Panc1 (cell line): ENCODE measurements around the gene TMEM101. TPM values are rescaled to one million over a fixed set of nuclear protein-coding genes. Genes with fewer than 3 reads are reported as not detected.

Experiments
- ATAC-seq: fragments of 200-7000 bp; cut with Tn5 transposase; 2 replicates; pipeline ENCODE4 v1.9.1; 2020; ENCODE audit warnings: mild to moderate bottlenecking, moderate library complexity
- BruUV-seq: library from RNA; stranded (reverse); fragments of 400-500 nt; replicated peaks from 2 replicates; lab custom pipeline; 2021; lab: Mats Ljungman, UMichigan
- CTCF ChIA-PET: fragments of 300-600 bp; sonication (Branson Sonifier 250); formaldehyde crosslinking; loops from one replicate; lab custom pipeline; 2022; ENCODE audit warnings: antibody characterized with exemption; lab: Charles Lee
- POLR2A ChIA-PET: fragments of 300-600 bp; sonication (Branson Sonifier 250); formaldehyde crosslinking; loops from one replicate; lab custom pipeline; 2022; ENCODE audit warnings: antibody characterized with exemption; lab: Charles Lee
- DNase-seq: peaks from one replicate; pipeline ENCODE4 v3.0.0-alpha.2; 2010; ENCODE audit warnings: low read depth, low spot score
- H3K27ac ChIP-seq: 2 replicates; pipeline ENCODE4 v1.5.1; 2011; ENCODE audit warnings: mild to moderate bottlenecking, low read length, inconsistent platforms
- H3K27me3 ChIP-seq: fragments of 200-500 bp; sonication (Bioruptor generic); 2 replicates; pipeline ENCODE4 v1.6.0; 2014; ENCODE audit warnings: low read length, inconsistent platforms; ENCODE audit not compliant: control insufficient read depth, insufficient read depth
- H3K36me3 ChIP-seq: fragments of 200-500 bp; sonication (Bioruptor generic); 2 replicates; pipeline ENCODE4 v1.5.1; 2014; ENCODE audit warnings: inconsistent platforms, mild to moderate bottlenecking, low read length, moderate library complexity; ENCODE audit not compliant: control insufficient read depth, insufficient read depth
- H3K4me1 ChIP-seq: 2 replicates; pipeline ENCODE4 v1.5.1; 2011; ENCODE audit warnings: inconsistent platforms, mild to moderate bottlenecking, low read length, moderate library complexity; ENCODE audit not compliant: control insufficient read depth, insufficient read depth
- H3K4me3 ChIP-seq, 2 experiments: 2 replicates each; pipeline ENCODE4 v1.5.1; 2011 to 2012; ENCODE audit warnings: low read depth in 2 of 2, low read length in 2 of 2, mild to moderate bottlenecking in 2 of 2, inconsistent platforms in 1 of 2, moderate library complexity in 1 of 2
- H3K9me3 ChIP-seq: fragments of 200-500 bp; sonication (Bioruptor generic); 2 replicates; pipeline ENCODE4 v1.5.1; 2014; ENCODE audit warnings: low read depth, mild to moderate bottlenecking, inconsistent platforms, low read length, moderate library complexity; ENCODE audit not compliant: control insufficient read depth, insufficient read depth
- CTCF ChIP-seq: fragments of 450-650 bp; IDR thresholded peaks from 2 replicates; pipeline ENCODE4 v1.5.1; 2017; ENCODE audit warnings: mild to moderate bottlenecking
- POLR2AphosphoS5 ChIP-seq: IDR thresholded peaks from 2 replicates; pipeline ENCODE4 v1.6.1; 2012; ENCODE audit warnings: mild to moderate bottlenecking, low read depth, low read length, moderate library complexity
- REST ChIP-seq, 2 experiments: IDR thresholded peaks; 2 replicates each; pipeline ENCODE4 v1.6.1; 2011 to 2012; ENCODE audit warnings: low read depth in 2 of 2, control low read depth in 1 of 2, low read length in 1 of 2, mild to moderate bottlenecking in 1 of 2, moderate library complexity in 1 of 2; ENCODE audit not compliant: insufficient read depth in 1 of 2
- SIN3A ChIP-seq: IDR thresholded peaks from 2 replicates; pipeline ENCODE4 v1.6.1; 2012; ENCODE audit warnings: low read depth, mild to moderate bottlenecking, low read length, moderate library complexity, borderline replicate concordance; ENCODE audit not compliant: insufficient read depth
- TCF7L2 ChIP-seq: IDR thresholded peaks from 2 replicates; pipeline ENCODE4 v1.6.1; 2011; ENCODE audit warnings: mild to moderate bottlenecking, low read depth, low read length, inconsistent platforms
- in situ Hi-C: cut with HindIII; loops from 2 replicates; pipeline ENCODE4 v1.10.0; 2016; ENCODE audit warnings: low sequenced_read_pairs, low pct_unique_long_range_greater_than_20kb
- intact Hi-C: fragments of 100-400 bp; cut with micrococcal nuclease; formaldehyde crosslinking; loops from one replicate; pipeline ENCODE4 v1.10.0; 2022; ENCODE audit not compliant: unreplicated experiment
- total RNA-seq: library from RNA; stranded (reverse); gene quantifications from one replicate; pipeline ENCODE4 v1.2.1, GENCODE V29; 2021; ENCODE audit not compliant: unreplicated experiment

TMEM101 gene
- total RNA-seq, 1 experiment from 2014 or later: 32.8 TPM

- ATAC-seq (peak; percentile 30), DNase-seq (no peak)
- BruUV-seq: no TSS peak
- no peaks in the 10 kb centered on the region for H3K27me3 ChIP-seq
- intact Hi-C loops: no loop called here
- peaks cover 8% of the 10 kb centered on the region for H3K4me1 ChIP-seq
- TF ChIP-seq CTCF (no peak), SIN3A (0 out of 2 replicates have a peak, but pooled peaks have one; percentile 63), POLR2AphosphoS5 (no peak)
- H3K36me3 ChIP-seq: no peaks in the 10 kb centered on the region; the same call in 1 of the 2 replicates
- H3K27ac ChIP-seq: peak overlapping the region; percentile 81
- POLR2A ChIA-PET: no interaction called here
- peak overlapping the region; percentile 69 to 76 for H3K4me3 ChIP-seq
- CTCF ChIA-PET: interaction anchor here (0.9 to 1.7 kb wide), 2 partner anchors 98 to 131 kb away, joined by 3 to 10 read pairs; no protein-coding TSS in a partner anchor
- in situ Hi-C loops: no loop called here
- H3K9me3 ChIP-seq: no peaks in the 10 kb centered on the region
These were observed 7.2 kb downstream of the TMEM101 start for GRCh38 chr17:44007346-44008204.

- intact Hi-C loops (no loop called here), in situ Hi-C loops (no loop called here)
- Histone ChIP-seq H3K4me3 (peak overlapping the region; percentile 69 to 76), H3K36me3 (no peaks in the 10 kb centered on the region; the same call in 1 of the 2 replicates), H3K9me3 (no peaks in the 10 kb centered on the region), H3K27ac (peak overlapping the region; percentile 81), H3K27me3 (no peaks in the 10 kb centered on the region), H3K4me1 (peaks cover 8% of the 10 kb centered on the region)
- TF ChIP-seq TCF7L2 (no peak), CTCF (peak; percentile 60), SIN3A (no peak), POLR2AphosphoS5 (no peak)
- ChIA-PET POLR2A (no interaction called here), CTCF (interaction anchor here (0.7 to 1.7 kb wide), 4 partner anchors 49 to 922 kb away, joined by 3 to 10 read pairs (median 4); no protein-coding TSS in a partner anchor)
- BruUV-seq: no TSS peak
- DNase-seq: peak; percentile 79
- ATAC-seq: peak; percentile 86
These were observed 8.0 kb downstream of the TMEM101 start for GRCh38 chr17:44006598-44007345.

- ATAC-seq: peak; percentile 27
- no peak for DNase-seq
- Histone ChIP-seq H3K27me3 (no peaks in the 10 kb centered on the region), H3K4me3 (peak overlapping the region; percentile 69 to 76), H3K9me3 (no peaks in the 10 kb centered on the region), H3K4me1 (peaks cover 8% of the 10 kb centered on the region), H3K27ac (peak overlapping the region; percentile 66), H3K36me3 (no peaks in the 10 kb centered on the region; the same call in 1 of the 2 replicates)
- TF ChIP-seq POLR2AphosphoS5 (no peak), CTCF (no peak), TCF7L2 (no peak), SIN3A (no peak), REST (IDR thresholded peaks at IDR 0.05; ENCODE audit: insufficient read depth in 1 of 2, low read depth in 2 of 2, low read length in 1 of 2) (no peak)
- intact Hi-C loops: no loop called here
- POLR2A ChIA-PET: no interaction called here
- CTCF ChIA-PET: interaction anchor here (0.7 to 1.7 kb wide), 3 partner anchors 49 to 923 kb away, joined by 3 to 10 read pairs (median 5); no protein-coding TSS in a partner anchor
- in situ Hi-C loops: no loop called here
- BruUV-seq: no TSS peak
These were observed 8.5 kb downstream of the TMEM101 start for GRCh38 chr17:44006272-44006597.
